Measurements from ENCODE around the gene NSG1.

NSG1 gene

GRCh38 chr4:4355302-4355701 is 31.6 kb upstream of the NSG1 start:
- Histone ChIP-seq H3K79me2 (ENCODE audit: control insufficient read depth, low read length) (no peaks in the 10 kb centered on the region), H3K4me3 (ENCODE audit: low read length) (no peak overlapping the region), H3K27ac (ENCODE audit: low read depth, low read length) (no peak overlapping the region), H4K20me1 (ENCODE audit: control insufficient read depth, insufficient read depth, low read depth, low read length) (no peaks in the 10 kb centered on the region), H3K36me3 (ENCODE audit: control insufficient read depth, low read length) (no peaks in the 10 kb centered on the region), H3F3A (ENCODE audit: control insufficient read depth, insufficient read depth) (no peaks in the 10 kb centered on the region), H3K9me3 (ENCODE audit: control insufficient read depth, insufficient read depth, low read length) (no peaks in the 10 kb centered on the region), H3K9me2 (replicated peaks; ENCODE audit: control insufficient read depth, low read length) (no peaks in the 10 kb centered on the region), H3K27me3 (ENCODE audit: control insufficient read depth, low read length) (no peaks in the 10 kb centered on the region), H3K4me1 (ENCODE audit: control insufficient read depth, low read length) (no peaks in the 10 kb centered on the region), H3K4me2 (ENCODE audit: low read length) (no peak overlapping the region)
- TF ChIP-seq EZH2phosphoT487 (IDR thresholded peaks at IDR 0.05; ENCODE audit: borderline replicate concordance, low read length) (no peak), CTCF (IDR thresholded peaks at IDR 0.05; ENCODE audit: low read depth, low read length, poor library complexity, severe bottlenecking) (no peak)

- no peaks in the 10 kb centered on the region for H3K27me3 ChIP-seq (ENCODE audit: control insufficient read depth, low read length)
- TF ChIP-seq CTCF (IDR thresholded peaks at IDR 0.05; ENCODE audit: low read depth, low read length, poor library complexity, severe bottlenecking) (no peak), EZH2phosphoT487 (IDR thresholded peaks at IDR 0.05; ENCODE audit: borderline replicate concordance, low read length) (no peak)
- no peak overlapping the region for H3K27ac ChIP-seq (ENCODE audit: low read depth, low read length)
Observed at GRCh38 chr4:4356106-4357041, 30.5 kb upstream of the NSG1 start.

DNA sequence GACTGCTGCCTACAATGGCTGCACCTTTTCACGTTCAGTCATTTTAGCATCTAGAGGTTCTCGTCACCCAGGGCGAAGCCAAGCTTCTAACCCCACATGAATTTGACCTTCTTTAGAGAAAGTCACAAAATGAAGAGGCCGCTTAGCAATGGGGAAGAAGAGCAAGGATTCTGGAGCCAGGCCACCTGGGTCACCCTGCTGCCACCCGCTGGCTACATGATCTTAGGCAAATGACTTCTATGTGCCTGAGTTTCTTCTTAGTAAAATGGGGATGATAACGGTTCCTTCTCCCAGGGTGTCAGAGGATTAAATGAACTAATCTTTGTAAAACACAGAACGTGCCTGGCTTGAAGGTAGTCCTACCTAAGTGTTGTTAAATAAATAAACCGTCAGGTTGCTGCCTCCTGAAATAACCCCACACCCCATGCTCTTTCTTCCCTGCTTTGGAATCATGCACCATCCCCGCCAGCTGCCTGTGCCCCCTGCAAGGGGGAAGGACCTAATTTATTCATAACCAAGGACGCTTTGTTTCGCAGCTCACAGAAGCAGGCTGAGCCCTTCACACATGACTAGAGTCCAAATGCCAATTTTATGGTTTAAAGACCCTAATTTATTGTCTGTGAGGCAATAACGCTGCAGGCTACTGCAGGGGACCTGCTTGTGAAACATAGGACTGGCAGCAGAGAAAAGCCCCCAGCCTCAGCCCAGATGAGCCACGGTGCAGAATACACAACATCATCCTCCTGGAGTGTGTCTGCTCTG is 28.6 kb upstream of the NSG1 start:
- Histone ChIP-seq H3K79me2 (ENCODE audit: control insufficient read depth, low read length) (no peaks in the 10 kb centered on the region), H3K4me3 (ENCODE audit: low read length) (no peak overlapping the region), H3K36me3 (ENCODE audit: control insufficient read depth, low read length) (no peaks in the 10 kb centered on the region), H3K9me2 (replicated peaks; ENCODE audit: control insufficient read depth, low read length) (no peaks in the 10 kb centered on the region), H3F3A (ENCODE audit: control insufficient read depth, insufficient read depth) (no peaks in the 10 kb centered on the region), H3K27me3 (ENCODE audit: control insufficient read depth, low read length) (no peaks in the 10 kb centered on the region), H3K9me3 (ENCODE audit: control insufficient read depth, insufficient read depth, low read length) (no peaks in the 10 kb centered on the region), H3K4me1 (ENCODE audit: control insufficient read depth, low read length) (no peaks in the 10 kb centered on the region), H3K4me2 (ENCODE audit: low read length) (no peak overlapping the region), H3K27ac (ENCODE audit: low read depth, low read length) (no peak overlapping the region), H4K20me1 (ENCODE audit: control insufficient read depth, insufficient read depth, low read depth, low read length) (no peaks in the 10 kb centered on the region)
- TF ChIP-seq CTCF (IDR thresholded peaks at IDR 0.05; ENCODE audit: low read depth, low read length, poor library complexity, severe bottlenecking), result no peak
- TF ChIP-seq EZH2phosphoT487 (IDR thresholded peaks at IDR 0.05; ENCODE audit: borderline replicate concordance, low read length), result no peak

More at GRCh38 chr4:4356106-4357041, 30.5 kb upstream of the NSG1 start:
- Histone ChIP-seq H3K79me2 (ENCODE audit: control insufficient read depth, low read length) (no peaks in the 10 kb centered on the region), H3K9me2 (replicated peaks; ENCODE audit: control insufficient read depth, low read length) (no peaks in the 10 kb centered on the region), H3F3A (ENCODE audit: control insufficient read depth, insufficient read depth) (no peaks in the 10 kb centered on the region), H3K4me2 (ENCODE audit: low read length) (no peak overlapping the region), H3K9me3 (ENCODE audit: control insufficient read depth, insufficient read depth, low read length) (no peaks in the 10 kb centered on the region), H3K4me3 (ENCODE audit: low read length) (no peak overlapping the region), H4K20me1 (ENCODE audit: control insufficient read depth, insufficient read depth, low read depth, low read length) (no peaks in the 10 kb centered on the region), H3K4me1 (ENCODE audit: control insufficient read depth, low read length) (no peaks in the 10 kb centered on the region), H3K36me3 (ENCODE audit: control insufficient read depth, low read length) (no peaks in the 10 kb centered on the region)

All from DOHH2 (cell line).